Calu3 (cell line): Measurements from ENCODE around the gene SPATA19. TPM values are rescaled to one million over a fixed set of nuclear protein-coding genes. Genes with fewer than 3 reads are reported as not detected.

Experiments used
- BruUV-seq: library from RNA; stranded (reverse); fragments of 400-500 nt; replicated peaks from 2 replicates; lab custom pipeline; 2021; lab: Mats Ljungman, UMichigan
- CTCF ChIA-PET: fragments of 300-600 bp; sonication (Branson Sonifier 250); formaldehyde crosslinking; loops from one replicate; lab custom pipeline; 2022; ENCODE audit warnings: antibody characterized with exemption; lab: Charles Lee
- DNase-seq: peaks from one replicate; pipeline ENCODE4 v3.0.0; 2022
- H3K27ac Mint-ChIP-seq: one replicate; pipeline ENCODE4 v1.8.0; 2022; ENCODE audit warnings: mixed read lengths; ENCODE audit not compliant: unreplicated experiment
- H3K27me3 Mint-ChIP-seq: one replicate; pipeline ENCODE4 v1.8.0; 2022; ENCODE audit warnings: mixed read lengths; ENCODE audit not compliant: unreplicated experiment
- H3K36me3 Mint-ChIP-seq: one replicate; pipeline ENCODE4 v1.8.0; 2022; ENCODE audit warnings: mild to moderate bottlenecking, moderate library complexity, mixed read lengths; ENCODE audit not compliant: insufficient read depth, unreplicated experiment
- H3K4me1 Mint-ChIP-seq: one replicate; pipeline ENCODE4 v1.8.0; 2022; ENCODE audit warnings: mild to moderate bottlenecking, low read depth, mixed read lengths; ENCODE audit not compliant: unreplicated experiment
- H3K4me3 Mint-ChIP-seq: one replicate; pipeline ENCODE4 v1.8.0; 2022; ENCODE audit warnings: mild to moderate bottlenecking, low read depth, moderate library complexity, mixed read lengths; ENCODE audit not compliant: unreplicated experiment
- H3K9me3 Mint-ChIP-seq: one replicate; pipeline ENCODE4 v1.8.0; 2022; ENCODE audit warnings: low read depth, mixed read lengths; ENCODE audit not compliant: unreplicated experiment
- intact Hi-C: fragments of 100-400 bp; cut with micrococcal nuclease; formaldehyde crosslinking; loops from one replicate; pipeline ENCODE4 v1.10.0; 2022; ENCODE audit not compliant: unreplicated experiment
- total RNA-seq: library from RNA; stranded (reverse); gene quantifications from 2 replicates; pipeline ENCODE4 v1.2.3, GENCODE V29; 2022
- TF ChIP-seq, protein P1 (sequence below): fragments of 200-600 bp; IDR thresholded peaks from one replicate; pipeline ENCODE4 v1.8.0; 2022; ENCODE audit warnings: antibody characterized with exemption; ENCODE audit not compliant: unreplicated experiment

SPATA19 gene
- total RNA-seq, 1 experiment from 2014 or later = not detected

DNA sequence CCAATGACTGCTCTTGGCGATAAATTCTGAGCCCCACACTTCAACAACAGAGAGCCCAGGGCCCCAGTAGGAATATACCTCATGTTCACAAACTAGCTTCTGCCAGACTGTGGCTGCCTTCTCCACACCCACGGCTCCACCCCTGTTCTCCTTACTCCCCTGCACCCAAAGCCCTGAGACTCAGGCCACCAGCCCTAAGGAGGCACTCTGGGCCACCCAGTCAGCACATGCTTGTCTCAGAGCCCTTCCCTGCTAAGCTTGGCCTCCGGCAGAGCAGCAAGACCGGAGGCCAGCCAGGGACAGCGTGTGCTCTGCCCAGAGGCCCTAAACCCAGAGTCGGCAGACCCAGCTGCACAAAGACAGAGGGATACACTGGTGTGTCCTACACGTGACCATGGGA, 27.9 kb downstream of the SPATA19 start:
- DNase-seq = no peak
- Mint-ChIP-seq H3K9me3 (peaks cover 4% of the 10 kb centered on the region), H3K4me1 (no peaks in the 10 kb centered on the region), H3K27me3 (no peaks in the 10 kb centered on the region), H3K36me3 (no peaks in the 10 kb centered on the region), H3K4me3 (no peak overlapping the region), H3K27ac (no peak overlapping the region)
- no TSS peak for BruUV-seq
- intact Hi-C loops = no loop called here
- CTCF ChIA-PET = no interaction called here
- TF ChIP-seq, protein P1, sequence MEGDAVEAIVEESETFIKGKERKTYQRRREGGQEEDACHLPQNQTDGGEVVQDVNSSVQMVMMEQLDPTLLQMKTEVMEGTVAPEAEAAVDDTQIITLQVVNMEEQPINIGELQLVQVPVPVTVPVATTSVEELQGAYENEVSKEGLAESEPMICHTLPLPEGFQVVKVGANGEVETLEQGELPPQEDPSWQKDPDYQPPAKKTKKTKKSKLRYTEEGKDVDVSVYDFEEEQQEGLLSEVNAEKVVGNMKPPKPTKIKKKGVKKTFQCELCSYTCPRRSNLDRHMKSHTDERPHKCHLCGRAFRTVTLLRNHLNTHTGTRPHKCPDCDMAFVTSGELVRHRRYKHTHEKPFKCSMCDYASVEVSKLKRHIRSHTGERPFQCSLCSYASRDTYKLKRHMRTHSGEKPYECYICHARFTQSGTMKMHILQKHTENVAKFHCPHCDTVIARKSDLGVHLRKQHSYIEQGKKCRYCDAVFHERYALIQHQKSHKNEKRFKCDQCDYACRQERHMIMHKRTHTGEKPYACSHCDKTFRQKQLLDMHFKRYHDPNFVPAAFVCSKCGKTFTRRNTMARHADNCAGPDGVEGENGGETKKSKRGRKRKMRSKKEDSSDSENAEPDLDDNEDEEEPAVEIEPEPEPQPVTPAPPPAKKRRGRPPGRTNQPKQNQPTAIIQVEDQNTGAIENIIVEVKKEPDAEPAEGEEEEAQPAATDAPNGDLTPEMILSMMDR = no peak

DNA sequence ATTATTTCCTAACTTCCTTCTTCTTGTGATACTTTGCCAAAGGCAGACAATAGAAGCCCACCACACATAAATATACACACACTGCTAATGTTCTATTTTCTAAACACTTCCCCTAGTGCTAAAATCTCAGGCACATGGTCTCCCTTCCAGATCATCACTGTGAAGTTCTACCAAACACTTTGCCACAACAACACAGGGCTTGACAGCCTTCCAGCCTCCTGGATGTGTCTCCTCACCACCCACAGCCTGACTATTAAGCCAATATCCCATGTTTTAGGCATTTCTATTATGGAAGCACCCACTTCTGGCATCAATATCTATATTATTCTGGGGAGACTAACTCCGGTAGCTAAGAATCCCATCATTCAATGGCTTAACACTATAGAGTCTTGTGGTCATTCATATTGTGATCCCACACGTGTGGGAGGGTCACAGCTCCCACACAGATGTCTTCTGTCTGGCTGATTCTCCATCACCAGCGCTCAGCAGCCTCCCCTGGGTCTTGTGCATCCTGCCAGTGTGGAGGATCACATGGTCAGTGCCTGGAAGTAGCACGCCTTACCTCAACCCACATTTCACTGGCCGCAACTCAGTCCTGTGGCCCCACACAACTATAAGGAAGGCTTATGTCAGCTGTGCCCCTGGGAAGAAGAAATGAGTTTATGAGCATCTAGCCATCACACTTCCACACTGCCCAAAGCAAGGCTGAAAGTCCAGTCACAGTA, 29.0 kb downstream of the SPATA19 start:
- no peaks in the 10 kb centered on the region for H3K27me3 Mint-ChIP-seq

DNA sequence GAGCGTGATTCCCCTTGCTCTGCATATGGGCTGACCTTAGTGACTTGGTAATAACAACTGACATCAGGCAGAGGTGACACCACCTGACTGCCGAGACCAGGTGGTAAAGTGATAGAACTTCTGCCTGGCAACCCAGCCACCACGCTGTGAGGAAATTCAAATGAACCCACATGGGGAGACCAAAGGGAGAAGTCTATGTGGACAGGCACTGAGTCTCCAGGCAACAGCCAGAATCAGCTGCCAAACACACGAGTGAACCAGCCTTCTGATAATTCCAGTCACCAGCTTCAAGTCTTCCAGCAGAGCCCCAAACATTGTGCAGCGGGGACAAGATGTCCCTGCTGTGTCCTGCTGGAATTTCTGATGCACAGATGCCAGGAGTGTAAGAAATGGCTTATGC, 29.7 kb downstream of the SPATA19 start:
- Mint-ChIP-seq H3K27ac (no peak overlapping the region), H3K4me1 (no peaks in the 10 kb centered on the region)

More for the DNA sequence above, 29.0 kb downstream of the SPATA19 start:
- TF ChIP-seq, protein P1 = no peak
- Mint-ChIP-seq H3K9me3 (peaks cover 7% of the 10 kb centered on the region), H3K4me1 (no peaks in the 10 kb centered on the region), H3K27ac (no peak overlapping the region), H3K36me3 (no peaks in the 10 kb centered on the region), H3K4me3 (no peak overlapping the region)
- no TSS peak for BruUV-seq
- intact Hi-C loops = no loop called here
- no peak for DNase-seq
- CTCF ChIA-PET = no interaction called here

DNA sequence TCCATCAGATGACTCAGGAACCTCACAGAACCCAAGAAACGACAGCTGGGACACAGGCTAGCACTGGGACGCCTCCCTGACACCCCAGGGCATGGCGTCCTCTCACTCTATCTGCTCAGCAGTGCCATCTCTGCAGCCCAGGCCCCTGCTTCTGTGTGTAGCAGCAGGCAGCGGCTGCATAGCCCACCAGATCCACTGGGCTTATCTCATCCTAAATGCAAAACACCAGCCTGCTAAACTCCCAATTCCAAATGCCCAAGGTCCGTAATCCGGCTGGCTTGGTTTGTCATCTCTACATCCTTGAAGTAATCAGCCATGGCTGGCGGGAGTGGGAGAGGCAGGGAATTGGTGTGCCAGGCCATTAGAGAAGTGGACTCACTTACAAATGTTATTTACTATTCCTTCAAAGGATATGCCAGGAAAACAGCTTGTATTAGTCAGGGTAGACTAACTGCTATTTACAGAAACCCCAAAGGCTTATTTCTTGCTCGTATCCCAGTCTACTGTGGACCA, 30.7 kb downstream of the SPATA19 start:
- Mint-ChIP-seq H3K9me3 (peaks cover 7% of the 10 kb centered on the region), H3K36me3 (no peaks in the 10 kb centered on the region), H3K4me3 (no peak overlapping the region), H3K4me1 (no peaks in the 10 kb centered on the region), H3K27ac (no peak overlapping the region), H3K27me3 (no peaks in the 10 kb centered on the region)
- DNase-seq = no peak
- TF ChIP-seq, protein P1 = no peak
- CTCF ChIA-PET = no interaction called here
- intact Hi-C loops = no loop called here
- BruUV-seq = no TSS peak

More for the DNA sequence above, 29.7 kb downstream of the SPATA19 start:
- CTCF ChIA-PET = no interaction called here
- BruUV-seq = no TSS peak
- H3K27me3 Mint-ChIP-seq = no peaks in the 10 kb centered on the region
- no peak for DNase-seq
- intact Hi-C loops = no loop called here
- peaks cover 7% of the 10 kb centered on the region for H3K9me3 Mint-ChIP-seq
- H3K4me3 Mint-ChIP-seq = no peak overlapping the region
- no peaks in the 10 kb centered on the region for H3K36me3 Mint-ChIP-seq
- TF ChIP-seq, protein P1 = no peak
